Hepatocyte (in vitro differentiated cells): Measurements from ENCODE around the gene FST. TPM values are rescaled to one million over a fixed set of nuclear protein-coding genes. Genes with fewer than 3 reads are reported as not detected.

Experiments used
- DNase-seq: peaks from one replicate; pipeline ENCODE4 v3.0.0-alpha.2; 2016; ENCODE audit warnings: low spot score
- H2AFZ ChIP-seq: fragments of 200-600 bp; sonication (generic); 2 replicates; pipeline ENCODE4 v1.6.0; 2016; ENCODE audit warnings: antibody characterized with exemption, mild to moderate bottlenecking
- H3K27ac ChIP-seq: fragments of 200-600 bp; sonication (generic); 2 replicates; pipeline ENCODE4 v1.5.1; 2016; ENCODE audit warnings: mild to moderate bottlenecking
- H3K27me3 ChIP-seq: fragments of 200-600 bp; sonication (generic); 2 replicates; pipeline ENCODE4 v1.6.1; 2016
- H3K36me3 ChIP-seq: fragments of 200-600 bp; sonication (generic); replicated peaks from 2 replicates; pipeline ENCODE4 v1.5.1; 2016; ENCODE audit warnings: low read depth; ENCODE audit not compliant: insufficient read depth
- H3K4me1 ChIP-seq: fragments of 200-600 bp; sonication (generic); 2 replicates; pipeline ENCODE4 v1.5.1; 2016; ENCODE audit warnings: mild to moderate bottlenecking, moderate library complexity; ENCODE audit not compliant: insufficient read depth
- H3K4me2 ChIP-seq: fragments of 200-600 bp; sonication (generic); 2 replicates; pipeline ENCODE4 v1.6.0; 2016
- H3K4me3 ChIP-seq: fragments of 200-600 bp; sonication (generic); 2 replicates; pipeline ENCODE4 v1.5.1; 2016; ENCODE audit warnings: mild to moderate bottlenecking
- H3K79me2 ChIP-seq: fragments of 200-600 bp; sonication (generic); 2 replicates; pipeline ENCODE4 v1.6.0; 2017; ENCODE audit warnings: mild to moderate bottlenecking
- H3K9me2 ChIP-seq: fragments of 200-600 bp; sonication (generic); replicated peaks from 2 replicates; pipeline ENCODE4 v1.6.0; 2017; ENCODE audit warnings: mild to moderate bottlenecking; ENCODE audit not compliant: insufficient read depth
- H3K9me3 ChIP-seq: fragments of 200-600 bp; sonication (generic); 2 replicates; pipeline ENCODE4 v1.5.1; 2016; ENCODE audit warnings: low read depth, mild to moderate bottlenecking
- H4K20me1 ChIP-seq: fragments of 200-600 bp; sonication (generic); 2 replicates; pipeline ENCODE4 v1.6.0; 2016; ENCODE audit warnings: mild to moderate bottlenecking; ENCODE audit not compliant: insufficient read depth, poor library complexity, severe bottlenecking
- EZH2 ChIP-seq: fragments of 200-600 bp; sonication (generic); IDR thresholded peaks from 2 replicates; pipeline ENCODE4 v1.6.1; 2016; ENCODE audit warnings: antibody characterized with exemption, mild to moderate bottlenecking, borderline replicate concordance
- EZH2phosphoT487 ChIP-seq: fragments of 200-600 bp; sonication (generic); IDR thresholded peaks from one replicate; pipeline ENCODE4 v1.6.1; 2018; ENCODE audit warnings: antibody characterized with exemption, mild to moderate bottlenecking, low read depth, moderate library complexity; ENCODE audit not compliant: unreplicated experiment, severe bottlenecking
- WGBS: methylation state at CpG from one replicate; pipeline ENCODE4 v1.1.6; 2016; ENCODE audit warnings: low lambda C conversion rate; ENCODE audit errors: missing lambda C conversion rate; 5-methylcytosine and 5-hydroxymethylcytosine counted together
- polyA plus RNA-seq: library from polyadenylated mRNA; unstranded; fragments of >200 nt; fragmentation: Nextera tagmentation; extraction: Ambion mirVana; gene quantifications from 2 replicates; pipeline ENCODE4 v1.2.1, GENCODE V29; 2016
- total RNA-seq: library from RNA; depleted of rRNA; stranded (reverse); fragments of >200 nt; gene quantifications from 2 replicates; pipeline ENCODE4 v1.2.3, GENCODE V29; 2014
- TF ChIP-seq, protein P1 (sequence below): fragments of 200-600 bp; sonication (generic); IDR thresholded peaks from 2 replicates; pipeline ENCODE4 v1.5.1; 2016; ENCODE audit warnings: antibody characterized with exemption, mild to moderate bottlenecking; ENCODE audit not compliant: poor library complexity

FST gene
- total and polyA plus RNA-seq, 2 experiments from 2014 or later, result 18.4 to 35.4 TPM

DNA sequence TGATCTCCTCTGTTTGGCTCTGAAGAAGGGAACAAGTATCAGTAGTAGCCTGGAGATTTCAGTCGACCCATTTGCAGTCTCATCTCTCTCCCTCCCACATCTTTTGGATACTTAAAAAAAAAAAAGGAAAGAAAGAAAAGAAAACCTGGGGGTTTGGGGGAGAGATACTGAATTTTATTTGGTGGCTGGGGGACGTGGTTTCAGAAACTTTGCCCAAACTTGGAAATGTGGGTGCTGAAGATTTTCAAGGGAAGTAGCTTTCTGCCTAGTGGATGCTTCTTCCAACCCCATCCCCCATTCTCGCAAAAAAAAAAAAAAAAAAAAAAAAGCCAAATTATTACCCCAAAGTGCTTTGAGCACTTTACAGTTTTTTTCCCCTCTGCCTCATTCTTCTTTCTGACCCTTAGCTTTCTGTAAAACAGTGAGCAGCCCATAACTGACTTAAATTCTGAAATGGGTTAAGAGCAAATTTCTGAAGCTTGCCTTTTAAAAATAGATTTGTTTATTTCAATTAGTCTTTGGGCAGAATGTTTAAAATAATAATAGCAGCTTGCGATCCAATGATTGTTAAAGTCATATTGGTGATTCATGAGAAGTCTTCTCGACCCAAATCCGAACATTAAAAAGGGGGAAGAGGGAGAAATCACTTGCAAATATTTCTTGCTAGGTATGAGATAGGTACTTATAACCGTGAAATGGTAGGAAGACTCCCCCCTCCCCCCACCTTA, 894 bp downstream of the FST start:
- Histone ChIP-seq H3K79me2 (no peaks in the 10 kb centered on the region), H4K20me1 (no peaks in the 10 kb centered on the region), H3K4me2 (peak overlapping the region; percentile 93), H3K36me3 (no peaks in the 10 kb centered on the region), H3K9me2 (no peaks in the 10 kb centered on the region), H3K4me1 (no peaks in the 10 kb centered on the region), H3K27me3 (no peaks in the 10 kb centered on the region), H3K4me3 (peak overlapping the region; percentile 85), H3K27ac (peak overlapping the region; percentile 59), H2AFZ (peak overlapping the region; percentile 54), H3K9me3 (no peaks in the 10 kb centered on the region)
- WGBS, result 2% methylated on average over 7 of the region's 7 CpGs
- DNase-seq, result no peak
- no peak for TF ChIP-seq EZH2phosphoT487
- no peak for TF ChIP-seq EZH2
- TF ChIP-seq, protein P1, sequence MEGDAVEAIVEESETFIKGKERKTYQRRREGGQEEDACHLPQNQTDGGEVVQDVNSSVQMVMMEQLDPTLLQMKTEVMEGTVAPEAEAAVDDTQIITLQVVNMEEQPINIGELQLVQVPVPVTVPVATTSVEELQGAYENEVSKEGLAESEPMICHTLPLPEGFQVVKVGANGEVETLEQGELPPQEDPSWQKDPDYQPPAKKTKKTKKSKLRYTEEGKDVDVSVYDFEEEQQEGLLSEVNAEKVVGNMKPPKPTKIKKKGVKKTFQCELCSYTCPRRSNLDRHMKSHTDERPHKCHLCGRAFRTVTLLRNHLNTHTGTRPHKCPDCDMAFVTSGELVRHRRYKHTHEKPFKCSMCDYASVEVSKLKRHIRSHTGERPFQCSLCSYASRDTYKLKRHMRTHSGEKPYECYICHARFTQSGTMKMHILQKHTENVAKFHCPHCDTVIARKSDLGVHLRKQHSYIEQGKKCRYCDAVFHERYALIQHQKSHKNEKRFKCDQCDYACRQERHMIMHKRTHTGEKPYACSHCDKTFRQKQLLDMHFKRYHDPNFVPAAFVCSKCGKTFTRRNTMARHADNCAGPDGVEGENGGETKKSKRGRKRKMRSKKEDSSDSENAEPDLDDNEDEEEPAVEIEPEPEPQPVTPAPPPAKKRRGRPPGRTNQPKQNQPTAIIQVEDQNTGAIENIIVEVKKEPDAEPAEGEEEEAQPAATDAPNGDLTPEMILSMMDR, result no peak

DNA sequence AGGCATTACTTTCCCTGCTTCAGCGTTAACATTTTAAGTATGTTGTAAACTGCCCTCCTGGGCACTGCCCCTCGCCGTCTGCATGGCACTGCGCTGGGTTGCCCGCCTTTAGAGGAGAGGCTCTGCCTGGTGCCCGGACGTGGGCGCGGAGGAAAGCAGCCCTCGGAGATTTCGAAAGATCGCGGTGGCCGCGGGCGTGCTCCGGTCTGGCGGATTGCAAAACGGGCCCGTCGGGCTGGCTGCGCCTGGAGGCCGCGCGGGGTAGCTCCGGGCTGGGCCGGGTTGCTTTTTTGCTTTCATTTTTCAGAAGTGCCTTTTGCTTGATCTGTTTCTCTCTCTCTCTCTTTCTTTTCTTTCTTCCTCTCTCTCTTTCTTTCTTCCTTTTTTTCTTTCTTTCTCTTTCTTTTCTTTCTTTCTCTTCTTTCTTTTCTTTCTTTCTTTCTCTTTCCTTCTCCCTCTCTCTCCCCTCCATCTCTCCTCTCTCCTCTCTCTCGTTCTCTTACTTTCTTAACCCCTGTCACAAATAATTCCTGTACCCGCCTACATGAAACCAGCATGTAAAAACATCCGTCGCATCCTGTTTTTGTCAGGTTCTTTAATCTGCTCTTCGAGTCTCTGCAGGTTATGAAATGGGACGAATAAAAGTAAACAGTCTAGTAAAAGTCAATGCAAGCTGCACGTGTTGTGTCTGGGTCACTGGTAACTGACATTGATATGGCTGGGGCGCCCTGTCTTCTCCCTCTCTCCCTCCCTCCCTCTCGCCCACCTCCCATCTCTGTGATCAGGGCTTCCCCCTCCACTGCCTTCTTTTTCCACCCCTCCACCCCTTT, 1.7 kb downstream of the FST start:
- no peaks in the 10 kb centered on the region for H4K20me1 ChIP-seq
- H3K4me1 ChIP-seq, result no peaks in the 10 kb centered on the region
- no peaks in the 10 kb centered on the region for H3K36me3 ChIP-seq
- no peaks in the 10 kb centered on the region for H3K9me2 ChIP-seq
- WGBS, result 3% methylated on average over 35 of the region's 36 CpGs
- H3K27ac ChIP-seq, result peak overlapping the region; percentile 59
- H3K4me2 ChIP-seq, result peak overlapping the region; percentile 93
- no peaks in the 10 kb centered on the region for H3K9me3 ChIP-seq
- TF ChIP-seq EZH2phosphoT487 (no peak), EZH2 (no peak)
- TF ChIP-seq, protein P1, result no peak
- H2AFZ ChIP-seq, result peak overlapping the region; percentile 54
- peak overlapping the region; percentile 56 for H3K4me3 ChIP-seq
- no peaks in the 10 kb centered on the region for H3K27me3 ChIP-seq
- peak; percentile 84 for DNase-seq
- H3K79me2 ChIP-seq, result no peaks in the 10 kb centered on the region

DNA sequence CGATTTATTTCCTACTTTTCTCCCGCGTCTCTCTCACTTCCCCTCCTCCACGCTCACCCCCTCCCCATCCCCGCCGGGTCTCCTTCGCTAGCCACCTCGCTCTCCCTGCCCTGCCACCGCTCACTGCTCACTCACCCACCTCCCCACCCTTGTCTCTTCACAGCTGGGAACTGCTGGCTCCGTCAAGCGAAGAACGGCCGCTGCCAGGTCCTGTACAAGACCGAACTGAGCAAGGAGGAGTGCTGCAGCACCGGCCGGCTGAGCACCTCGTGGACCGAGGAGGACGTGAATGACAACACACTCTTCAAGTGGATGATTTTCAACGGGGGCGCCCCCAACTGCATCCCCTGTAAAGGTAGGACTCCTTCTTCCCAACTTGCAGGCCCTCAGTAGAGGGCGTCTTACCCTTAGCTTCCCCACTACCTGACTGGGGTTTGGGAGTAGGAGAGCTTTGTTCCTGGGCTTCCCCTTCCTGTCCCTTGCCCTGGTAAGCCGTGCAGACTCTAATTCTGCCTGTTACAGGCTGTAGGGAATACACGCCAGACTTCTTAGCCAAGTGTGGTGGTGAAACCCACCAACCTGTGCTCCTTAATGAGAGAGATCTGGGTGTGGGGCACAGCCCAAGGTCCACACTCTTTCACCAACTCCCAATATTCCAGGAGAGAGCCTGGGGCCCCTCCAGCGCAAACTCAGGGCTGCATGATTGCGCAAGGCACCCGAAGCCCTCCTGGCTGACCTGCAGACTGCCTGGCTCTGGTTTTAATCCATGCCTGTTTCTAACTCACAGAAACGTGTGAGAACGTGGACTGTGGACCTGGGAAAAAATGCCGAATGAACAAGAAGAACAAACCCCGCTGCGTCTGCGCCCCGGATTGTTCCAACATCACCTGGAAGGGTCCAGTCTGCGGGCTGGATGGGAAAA, 2.5 kb downstream of the FST start:
- peak; percentile 64 for DNase-seq
- Histone ChIP-seq H3K9me3 (no peaks in the 10 kb centered on the region), H3K27ac (peak overlapping the region; percentile 59), H3K4me1 (no peaks in the 10 kb centered on the region), H4K20me1 (no peaks in the 10 kb centered on the region), H3K79me2 (no peaks in the 10 kb centered on the region), H3K4me3 (peak overlapping the region; percentile 56), H3K4me2 (peak overlapping the region; percentile 93), H2AFZ (peak overlapping the region; percentile 54), H3K9me2 (no peaks in the 10 kb centered on the region), H3K27me3 (no peaks in the 10 kb centered on the region), H3K36me3 (no peaks in the 10 kb centered on the region)
- WGBS, result 27% methylated on average over 30 of the region's 35 CpGs
- TF ChIP-seq EZH2 (no peak), EZH2phosphoT487 (no peak)
- TF ChIP-seq, protein P1, result peak; percentile 44
